HTR-8/SVneo (cell line): Measurements from ENCODE around the gene SGTB.

ENCODE experiments used
- DNase-seq: peaks from one replicate; pipeline ENCODE4 v3.0.0; 2011; ENCODE audit warnings: low spot score, mixed read lengths; ENCODE audit not compliant: insufficient read length
- FAIRE-seq: peaks from 2 replicates; lab custom pipeline; 2011; peaks lifted over from hg19 to GRCh38; lab: Jason Lieb, UNC

SGTB gene, protein sequence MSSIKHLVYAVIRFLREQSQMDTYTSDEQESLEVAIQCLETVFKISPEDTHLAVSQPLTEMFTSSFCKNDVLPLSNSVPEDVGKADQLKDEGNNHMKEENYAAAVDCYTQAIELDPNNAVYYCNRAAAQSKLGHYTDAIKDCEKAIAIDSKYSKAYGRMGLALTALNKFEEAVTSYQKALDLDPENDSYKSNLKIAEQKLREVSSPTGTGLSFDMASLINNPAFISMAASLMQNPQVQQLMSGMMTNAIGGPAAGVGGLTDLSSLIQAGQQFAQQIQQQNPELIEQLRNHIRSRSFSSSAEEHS

GRCh38 chr5:65721720-65722574, at the start of gene SGTB, which contains the start of gene NLN:
Gene SGTB (minus strand): TSS chr5:65722109. CDS start chr5:65720807, 1,302 bp downstream.
Gene NLN (plus strand): TSS chr5:65722205. CDS start chr5:65722374, 169 bp downstream.
- FAIRE-seq (peak; percentile 46), DNase-seq (peak; percentile 83)

DNA sequence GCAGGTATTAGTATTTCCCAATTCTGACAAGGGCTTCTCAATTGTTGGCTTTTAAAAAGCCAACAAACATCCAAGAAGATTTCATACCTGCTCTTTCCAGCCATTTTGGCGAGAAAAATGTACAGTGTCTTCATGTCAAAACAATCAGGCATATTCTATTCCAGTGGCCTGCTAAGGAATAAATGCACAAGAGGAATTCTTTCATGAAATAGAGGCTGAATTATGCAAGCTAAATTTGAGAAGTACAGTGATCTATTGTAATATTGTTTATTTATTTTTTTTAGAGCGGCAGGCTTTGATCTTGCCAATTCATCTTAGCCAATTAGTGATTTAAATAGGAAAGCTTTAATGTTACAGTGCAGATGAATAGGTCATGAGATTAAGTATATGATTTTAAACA, 49.4 kb upstream of the SGTB start:
- DNase-seq (no peak), FAIRE-seq (no peak)

DNA sequence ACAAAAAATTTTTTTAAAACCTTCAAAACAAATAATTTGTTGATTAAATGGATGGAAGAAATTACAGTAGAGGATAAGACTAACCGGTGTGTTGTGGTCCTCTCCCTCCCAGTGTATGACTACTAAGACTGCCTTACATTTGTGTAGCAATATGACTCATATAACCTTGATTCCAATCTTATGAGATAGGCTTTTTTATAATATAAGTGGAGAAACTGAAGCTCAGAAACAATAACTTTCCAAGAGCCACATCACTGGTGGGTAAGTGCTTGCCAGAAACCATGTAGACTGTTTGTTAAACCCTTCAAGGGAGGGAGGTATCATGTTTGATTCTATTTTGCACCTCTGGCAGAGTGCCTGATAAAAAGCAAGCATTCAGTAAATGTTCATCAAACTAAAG, 47.6 kb upstream of the SGTB start:
- no peak for FAIRE-seq
- peak; percentile 62 for DNase-seq

DNA sequence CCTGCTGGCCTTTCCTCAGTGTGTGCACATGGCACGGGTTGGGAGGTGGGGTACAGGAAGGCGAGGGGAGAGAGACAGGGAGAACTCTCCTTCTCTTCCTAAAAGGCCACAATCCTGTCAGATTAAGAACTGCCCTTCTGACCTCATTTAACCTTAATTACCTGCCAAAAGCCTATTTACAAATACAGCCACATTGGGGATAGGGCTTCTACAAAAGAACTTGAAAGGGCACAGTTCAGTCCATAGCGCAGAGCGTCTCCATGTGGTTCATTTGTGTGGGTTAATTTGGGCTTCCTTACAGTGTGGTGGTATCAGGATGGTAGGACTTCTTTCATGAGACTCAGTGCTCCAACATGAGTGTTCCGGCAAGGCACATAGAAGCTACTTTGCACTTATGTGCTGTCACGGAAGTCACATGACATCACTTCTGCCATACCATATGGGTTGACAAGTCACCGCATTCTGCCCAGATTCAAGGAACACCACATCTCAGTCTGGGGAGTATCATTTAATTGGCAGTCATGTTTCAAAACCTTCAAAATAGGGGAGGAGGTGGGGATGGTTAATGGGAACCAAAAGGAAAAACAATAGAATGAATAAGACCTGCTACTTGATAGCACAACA, 46.9 kb upstream of the SGTB start:
- DNase-seq, result no peak
- FAIRE-seq, result no peak

DNA sequence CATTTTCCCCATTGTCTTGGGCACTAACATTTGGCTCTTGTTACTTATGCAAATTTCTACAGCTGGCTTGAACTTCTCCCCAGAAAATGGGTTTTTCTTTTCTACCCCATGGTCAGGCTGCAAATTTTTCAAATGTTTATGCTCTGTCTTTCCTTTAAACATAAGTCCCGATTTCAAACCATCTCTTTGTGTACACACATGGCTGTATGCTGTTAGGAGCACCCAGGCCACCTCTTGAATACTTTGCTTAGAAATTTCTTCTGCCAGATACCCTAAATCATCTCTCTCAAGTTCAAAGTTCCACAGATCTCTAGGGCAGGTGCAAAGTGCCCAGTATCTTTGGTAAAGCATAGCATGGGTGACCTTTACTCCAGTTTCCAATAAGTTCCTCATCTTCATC, 45.7 kb upstream of the SGTB start:
- FAIRE-seq (no peak), DNase-seq (no peak)

- no peak for DNase-seq
- no peak for FAIRE-seq
Measured at GRCh38 chr5:65766781-65767180, 44.9 kb upstream of the SGTB start.

- FAIRE-seq, result no peak
- no peak for DNase-seq
Measured at GRCh38 chr5:65766175-65766574, 44.3 kb upstream of the SGTB start.

DNA sequence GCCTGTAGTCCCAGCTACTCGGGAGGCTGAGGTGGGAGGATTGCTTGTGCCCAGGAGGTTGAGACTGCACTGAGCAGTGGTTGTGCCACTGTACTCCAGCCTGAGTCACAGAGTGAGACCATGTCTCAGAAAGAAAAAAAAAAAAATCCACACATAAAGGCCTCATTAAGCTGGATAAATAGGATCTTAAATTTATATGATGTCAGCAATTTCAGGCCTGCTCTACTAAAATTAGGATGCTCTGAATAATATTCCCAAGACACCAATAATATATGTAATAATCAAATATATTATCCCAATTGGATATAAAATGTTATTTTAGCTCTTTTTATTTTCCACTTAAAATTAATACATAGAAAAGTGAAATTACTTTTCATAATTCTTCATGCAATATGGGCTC, 43.7 kb upstream of the SGTB start:
- FAIRE-seq (no peak), DNase-seq (no peak)

- DNase-seq (peak; percentile 37), FAIRE-seq (no peak)
Measured at GRCh38 chr5:65762234-65762633, 40.3 kb upstream of the SGTB start.

- no peak for FAIRE-seq
- peak; percentile 22 for DNase-seq
Measured at GRCh38 chr5:65760504-65761275, 38.8 kb upstream of the SGTB start.

- DNase-seq, result no peak
- FAIRE-seq, result peak; percentile 49
Measured at GRCh38 chr5:65758546-65759144, 36.7 kb upstream of the SGTB start.

- FAIRE-seq, result no peak
- DNase-seq, result no peak
Measured at GRCh38 chr5:65753189-65753588, 31.3 kb upstream of the SGTB start.

- DNase-seq (no peak), FAIRE-seq (no peak)
Measured at GRCh38 chr5:65750938-65751337, 29.0 kb upstream of the SGTB start.

GRCh38 chr5:65749956-65750355, 28.0 kb upstream of the SGTB start:
- FAIRE-seq (peak; percentile 26), DNase-seq (no peak)

DNA sequence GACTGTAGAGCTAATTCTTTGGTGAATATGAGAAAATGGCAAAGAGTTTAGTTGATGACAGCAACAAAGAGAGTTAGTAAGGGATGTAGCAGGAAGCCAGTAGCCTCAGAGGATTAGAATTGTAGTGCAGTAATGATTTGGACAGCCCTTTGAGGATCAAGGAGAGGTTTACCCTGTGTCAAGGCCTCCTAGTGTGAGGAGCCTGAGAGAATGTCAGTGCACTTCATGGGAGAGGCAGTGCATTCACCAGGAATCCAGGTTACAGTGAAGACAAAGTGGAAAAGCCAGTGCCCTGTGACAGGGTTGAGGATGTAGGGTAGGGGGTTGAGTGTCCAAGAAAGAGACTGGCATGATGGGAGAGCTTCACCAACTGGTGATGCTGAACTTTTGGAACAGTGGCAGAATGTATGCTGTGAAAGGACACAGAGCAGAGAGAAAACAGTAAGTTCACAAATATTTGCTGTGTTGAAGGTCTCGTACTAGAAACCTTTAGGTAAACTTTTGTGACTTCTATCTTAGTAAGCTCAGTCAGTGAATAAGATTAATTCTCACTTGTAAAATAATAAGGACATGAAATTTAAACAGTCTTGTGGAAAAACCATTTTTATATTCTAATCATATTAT, 27.4 kb upstream of the SGTB start:
- FAIRE-seq (no peak), DNase-seq (no peak)

DNA sequence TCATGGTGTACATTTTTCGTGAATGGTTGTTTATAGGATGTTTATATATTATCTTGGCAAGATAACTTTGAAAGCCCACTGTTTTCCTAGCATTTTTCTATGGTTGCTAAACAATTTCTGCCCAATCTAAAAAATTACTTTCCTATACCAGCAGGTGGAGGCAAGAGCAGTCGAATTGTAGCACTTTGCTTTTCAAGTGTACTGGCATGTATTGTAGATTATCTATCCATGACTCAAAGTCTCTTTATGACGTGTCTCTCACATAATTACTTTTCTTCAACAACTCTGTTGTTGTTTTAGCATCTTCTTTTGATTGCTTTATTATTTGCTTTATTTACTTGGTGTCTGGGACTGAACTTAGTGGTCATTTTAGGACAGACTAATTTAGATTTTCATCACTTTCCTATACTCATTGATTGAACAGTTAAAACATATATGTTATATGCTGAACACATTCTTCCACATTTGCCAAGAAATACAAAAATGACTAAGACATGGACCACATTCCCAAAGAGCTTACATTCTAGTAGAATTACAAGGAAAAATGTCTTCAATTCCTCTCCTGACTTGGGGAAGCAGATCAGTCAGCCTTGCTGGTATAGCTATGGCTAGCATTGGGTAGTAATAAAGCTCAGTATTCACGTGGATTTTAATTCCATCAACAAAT, 20.8 kb upstream of the SGTB start:
- FAIRE-seq (peak; percentile 13), DNase-seq (peak; percentile 69)

- DNase-seq (no peak), FAIRE-seq (no peak)
Measured at GRCh38 chr5:65739162-65739561, 17.3 kb upstream of the SGTB start.

DNA sequence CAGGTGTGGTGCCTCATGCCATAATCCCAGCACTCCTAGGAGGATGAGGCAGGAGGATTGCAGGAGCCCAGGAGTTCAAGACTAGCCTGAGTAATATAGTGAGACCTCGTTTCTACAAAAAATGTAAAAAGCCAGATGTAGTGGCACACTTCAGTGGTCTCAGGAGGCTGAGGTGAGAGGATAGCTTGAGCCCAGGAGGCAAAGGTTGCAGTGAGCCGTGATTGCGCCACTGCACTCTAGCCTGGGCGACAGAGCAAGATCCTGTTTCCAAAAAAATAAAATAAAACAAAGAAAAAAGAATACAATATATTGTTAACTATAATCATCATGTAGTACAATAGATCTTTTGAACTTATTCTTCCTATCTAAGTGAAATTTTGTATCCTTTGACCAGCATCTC, 16.4 kb upstream of the SGTB start:
- no peak for DNase-seq
- no peak for FAIRE-seq

DNA sequence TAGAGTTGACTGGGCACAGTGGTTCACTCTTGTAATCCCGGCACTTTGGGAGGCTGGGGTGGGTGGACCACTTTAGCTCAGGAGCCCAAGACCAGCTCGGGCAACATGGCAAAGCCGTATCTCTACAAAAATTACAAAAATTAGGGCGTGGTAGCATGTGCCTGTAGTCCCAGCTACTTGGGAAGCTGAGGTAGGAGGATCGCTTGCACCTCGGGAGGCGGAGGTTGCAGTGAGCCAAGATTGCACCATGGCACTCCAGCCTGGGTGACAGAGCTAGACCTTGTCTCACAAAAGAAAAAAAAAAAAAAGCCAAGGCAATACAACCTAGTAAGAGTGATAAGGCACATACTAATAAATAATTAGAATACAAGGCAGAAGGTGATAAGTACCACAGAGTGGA, 15.9 kb upstream of the SGTB start:
- FAIRE-seq, result no peak
- DNase-seq, result no peak
